GM19324 (cell line): Measurements from ENCODE around the gene CFAP43.

ENCODE experiments used
- ATAC-seq: cut with Tn5 transposase; IDR thresholded peaks from one replicate; pipeline ENCODE4 v1.9.1; 2021; ENCODE audit warnings: mild to moderate bottlenecking, moderate library complexity; ENCODE audit not compliant: unreplicated experiment, low FRiP score

CFAP43 gene

GRCh38 chr10:104104418-104104817 lies 127.7 kb downstream of the CFAP43 start:
- no peak for ATAC-seq

GRCh38 chr10:104103956-104104355 lies 128.2 kb downstream of the CFAP43 start:
- ATAC-seq: no peak

GRCh38 chr10:104101902-104102301 lies 130.3 kb downstream of the CFAP43 start:
- ATAC-seq: no peak

- no peak for ATAC-seq
These were observed 131.4 kb downstream of the CFAP43 start for GRCh38 chr10:104100795-104101194.

GRCh38 chr10:104099941-104100340 lies 132.2 kb downstream of the CFAP43 start:
- ATAC-seq: no peak

- ATAC-seq: no peak
These were observed 132.9 kb downstream of the CFAP43 start for GRCh38 chr10:104099269-104099668.

GRCh38 chr10:104098358-104098925 lies 133.7 kb downstream of the CFAP43 start:
- ATAC-seq: no peak

- ATAC-seq: no peak
These were observed 135.5 kb downstream of the CFAP43 start for GRCh38 chr10:104096692-104097091.

- no peak for ATAC-seq
These were observed 139.4 kb downstream of the CFAP43 start for GRCh38 chr10:104092749-104093148.

- ATAC-seq: no peak
These were observed 141.6 kb downstream of the CFAP43 start for GRCh38 chr10:104090611-104091010.

GRCh38 chr10:104089621-104090020 lies 142.5 kb downstream of the CFAP43 start:
- no peak for ATAC-seq

GRCh38 chr10:104088239-104088638 lies 143.9 kb downstream of the CFAP43 start:
- no peak for ATAC-seq

- ATAC-seq: no peak
These were observed 146.3 kb downstream of the CFAP43 start, which contains the start of gene COL17A1 for GRCh38 chr10:104085801-104086400. TSS of gene COL17A1 (minus strand) at chr10:104085880. CDS start at chr10:104080673, 5,207 bp downstream.

- ATAC-seq: no peak
These were observed 147.6 kb downstream of the CFAP43 start for GRCh38 chr10:104084482-104085142.

- no peak for ATAC-seq
These were observed 150.2 kb downstream of the CFAP43 start for GRCh38 chr10:104081998-104082397.

GRCh38 chr10:104080762-104081161 lies 151.4 kb downstream of the CFAP43 start:
- no peak for ATAC-seq
